Naive B cell (primary cell): ENCODE data around the gene ATP2B2. TPM values are rescaled to one million over a fixed set of nuclear protein-coding genes. Genes with fewer than 3 reads are reported as not detected.

ENCODE experiments used
- ATAC-seq, 2 donors: fragments of 150-1000 bp; cut with Tn5 transposase; 2 replicates each; pipeline ENCODE4 v1.10.0; 2021; ENCODE audit warnings: low read depth in 2 of 2, mild to moderate bottlenecking in 2 of 2, moderate library complexity in 2 of 2
- DNase-seq: peaks from one replicate; pipeline ENCODE4 v3.0.0; 2022
- H3K27ac Mint-ChIP-seq, 6 donors: one replicate each; pipeline ENCODE4 v1.8.0; 2020 to 2022; ENCODE audit warnings: mild to moderate bottlenecking in 6 of 6, mixed read lengths in 6 of 6, moderate library complexity in 5 of 6, inconsistent platforms in 2 of 6
- H3K27me3 Mint-ChIP-seq, 3 donors: one replicate each; pipeline ENCODE4 v1.8.0; 2021 to 2022; ENCODE audit warnings: mixed read lengths in 3 of 3, mild to moderate bottlenecking in 1 of 3
- H3K36me3 Mint-ChIP-seq, 2 donors: one replicate each; pipeline ENCODE4 v1.8.0; 2020 to 2022; ENCODE audit warnings: mixed read lengths in 2 of 2, inconsistent platforms in 1 of 2, mild to moderate bottlenecking in 1 of 2
- H3K4me1 Mint-ChIP-seq, 3 donors: one replicate each; pipeline ENCODE4 v1.8.0; 2020 to 2022; ENCODE audit warnings: mixed read lengths in 3 of 3, inconsistent platforms in 1 of 3, mild to moderate bottlenecking in 1 of 3, moderate library complexity in 1 of 3
- H3K4me3 Mint-ChIP-seq, 8 donors: one replicate each; pipeline ENCODE4 v1.8.0; 2020 to 2022; ENCODE audit warnings: mild to moderate bottlenecking in 8 of 8, mixed read lengths in 8 of 8, moderate library complexity in 8 of 8, inconsistent platforms in 2 of 8
- H3K9me3 Mint-ChIP-seq, 7 donors: one replicate each; pipeline ENCODE4 v1.8.0; 2020 to 2022; ENCODE audit warnings: mixed read lengths in 7 of 7, mild to moderate bottlenecking in 5 of 7, inconsistent platforms in 2 of 7, moderate library complexity in 1 of 7
- polyA plus RNA-seq, 6 donors: library from polyadenylated mRNA; unstranded; fragments of 300-500 nt; fragmentation: Illumina TruSeq; gene quantifications; one replicate each; pipeline ENCODE4 v1.2.3, GENCODE V29; 2021; ENCODE audit warnings: low read depth in 6 of 6

Gene ATP2B2
- polyA plus RNA-seq, 6 donors from 2014 or later, result 0.06 TPM; not detected in 5

DNA sequence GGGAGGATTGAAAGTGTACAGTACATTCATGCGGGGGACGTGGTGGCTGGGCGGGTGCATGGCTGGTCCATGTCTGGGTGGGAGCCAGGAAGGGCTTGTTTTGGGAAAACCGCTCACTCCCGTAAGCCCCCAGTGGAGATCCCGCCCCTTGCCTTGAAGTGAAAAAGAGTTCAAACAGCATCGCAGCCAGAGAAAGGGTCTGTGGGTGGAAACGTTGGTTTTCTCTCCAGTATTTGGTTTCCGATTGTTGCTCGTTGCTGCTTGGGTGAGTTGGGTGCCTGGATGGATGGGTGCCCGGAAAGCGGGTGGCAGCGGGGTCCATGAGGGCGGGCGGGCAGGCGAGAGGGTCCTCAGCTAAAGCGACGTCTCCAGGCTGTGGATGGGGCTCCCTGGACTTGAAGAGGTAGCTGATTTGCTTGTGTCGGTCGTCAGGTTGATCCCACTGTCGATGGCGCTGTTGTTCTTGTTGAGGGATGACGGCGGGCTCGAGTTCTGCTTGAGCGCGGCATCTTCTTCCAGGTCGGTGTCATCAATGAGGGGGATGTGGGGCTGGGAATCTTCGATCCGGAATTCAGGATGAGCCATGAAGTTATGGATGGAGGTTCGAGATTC lies 176.8 kb downstream of the ATP2B2 start:
- no peak for DNase-seq
- H3K9me3 Mint-ChIP-seq, result no peaks in the 10 kb centered on the region
- H3K27me3 Mint-ChIP-seq, result peaks cover 25 to 44% (median 39%) of the 10 kb centered on the region in 3 donors
- peak overlapping the region in 2 of 6 donors; percentile 15 to 59 for H3K27ac Mint-ChIP-seq
- no peak for ATAC-seq
- H3K4me1 Mint-ChIP-seq, result peaks cover 14 to 20% (median 17%) of the 10 kb centered on the region in 3 donors
- H3K4me3 Mint-ChIP-seq, result no peak overlapping the region
- no peaks in the 10 kb centered on the region for H3K36me3 Mint-ChIP-seq

DNA sequence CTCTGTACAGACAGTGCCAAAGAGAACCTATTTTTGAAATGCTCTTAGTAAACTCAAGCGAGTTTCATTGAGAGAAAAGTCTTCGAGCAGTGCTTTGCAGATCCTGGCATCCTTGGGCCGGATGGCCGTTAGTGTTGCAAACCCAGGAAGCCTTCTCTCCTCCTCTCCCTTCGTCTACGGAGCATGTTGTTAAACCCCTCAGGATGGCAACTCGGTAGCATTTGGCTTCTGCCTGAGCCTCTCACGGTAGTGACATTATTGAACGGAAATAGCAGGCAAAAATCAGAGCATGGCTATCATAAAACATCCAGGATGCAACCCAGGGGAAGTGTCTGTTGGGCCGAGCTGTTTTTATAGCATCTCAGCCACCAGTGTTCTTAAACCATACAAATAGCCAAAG lies 177.8 kb downstream of the ATP2B2 start:
- no peak overlapping the region for H3K4me3 Mint-ChIP-seq
- ATAC-seq (no peak), DNase-seq (no peak)
- H3K36me3 Mint-ChIP-seq, result no peaks in the 10 kb centered on the region
- H3K27me3 Mint-ChIP-seq, result peaks cover 25 to 44% (median 39%) of the 10 kb centered on the region in 3 donors
- H3K9me3 Mint-ChIP-seq, result no peaks in the 10 kb centered on the region
- H3K27ac Mint-ChIP-seq, result no peak overlapping the region
- peaks cover 4 to 13% (median 7%) of the 10 kb centered on the region in 3 donors for H3K4me1 Mint-ChIP-seq

DNA sequence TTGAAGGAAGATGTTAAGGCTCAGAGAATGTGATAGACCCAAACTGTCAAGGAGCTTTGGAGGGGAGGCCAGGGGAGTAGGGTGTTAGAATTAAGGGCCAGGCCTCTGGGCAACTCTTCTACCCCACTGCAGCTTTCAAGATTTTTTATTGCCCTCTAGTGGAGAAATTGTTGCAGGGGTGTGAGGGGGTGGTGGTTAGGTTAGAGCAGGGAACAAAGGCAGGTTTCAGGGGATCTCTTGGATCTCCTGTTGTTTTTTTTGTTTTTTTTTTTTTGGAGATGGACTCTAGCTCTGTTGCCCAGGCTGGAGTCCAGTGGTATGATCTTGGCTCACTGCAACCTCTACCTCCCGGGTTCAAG lies 183.1 kb downstream of the ATP2B2 start:
- peak overlapping the region; percentile 5 to 95 (median 70) for H3K4me3 Mint-ChIP-seq
- ATAC-seq (no peak), DNase-seq (peak; percentile 26)
- H3K27ac Mint-ChIP-seq, result peak overlapping the region in 4 of 6 donors; percentile 33 to 98 (median 75)
- no peaks in the 10 kb centered on the region for H3K9me3 Mint-ChIP-seq
- H3K4me1 Mint-ChIP-seq, result peaks cover 19 to 34% (median 22%) of the 10 kb centered on the region in 3 donors
- H3K27me3 Mint-ChIP-seq, result peaks cover 10 to 29% (median 17%) of the 10 kb centered on the region in 3 donors
- H3K36me3 Mint-ChIP-seq, result no peaks in the 10 kb centered on the region

DNA sequence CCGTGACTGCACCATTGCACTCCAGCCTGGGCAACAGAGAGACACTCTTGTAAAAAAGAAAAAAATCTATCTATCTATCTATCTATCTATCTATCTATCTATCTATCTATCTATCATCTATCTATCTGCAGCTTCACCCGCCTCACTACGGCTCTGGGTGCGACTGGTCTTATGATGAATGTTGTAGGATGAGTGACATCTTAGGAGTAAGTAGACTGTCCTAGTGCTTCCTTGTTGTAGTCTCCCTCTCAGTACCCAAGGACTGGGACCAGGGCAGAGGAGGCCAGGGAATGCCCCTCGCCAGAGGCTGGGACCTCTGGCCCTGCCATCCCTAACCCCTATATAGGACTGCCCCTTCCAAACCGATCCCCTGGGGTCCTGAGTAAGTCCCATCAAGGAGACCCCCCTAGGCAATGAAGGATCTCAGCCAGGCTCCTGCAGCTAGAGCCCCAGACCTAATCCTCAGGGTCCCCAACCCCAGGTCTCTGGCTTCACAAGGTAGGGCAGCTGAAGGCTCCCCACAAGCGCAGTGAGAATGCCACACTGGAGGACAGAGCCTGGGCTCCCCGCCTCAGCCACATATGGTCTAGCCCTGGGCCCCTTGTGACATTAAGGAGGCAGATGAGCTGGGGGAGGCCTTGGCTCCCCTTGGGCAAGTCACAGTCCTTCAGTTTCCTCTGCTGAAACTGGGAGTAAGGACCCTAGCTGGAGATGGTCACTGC lies 183.6 kb downstream of the ATP2B2 start:
- peaks cover 8 to 25% (median 15%) of the 10 kb centered on the region in 3 donors for H3K27me3 Mint-ChIP-seq
- no peak for DNase-seq
- H3K36me3 Mint-ChIP-seq, result no peaks in the 10 kb centered on the region
- peaks cover 19 to 34% (median 22%) of the 10 kb centered on the region in 3 donors for H3K4me1 Mint-ChIP-seq
- ATAC-seq, result no peak
- peak overlapping the region; percentile 85 to 96 (median 93) for H3K4me3 Mint-ChIP-seq
- H3K27ac Mint-ChIP-seq, result peak overlapping the region; percentile 88 to 99 (median 96)
- no peaks in the 10 kb centered on the region for H3K9me3 Mint-ChIP-seq

DNA sequence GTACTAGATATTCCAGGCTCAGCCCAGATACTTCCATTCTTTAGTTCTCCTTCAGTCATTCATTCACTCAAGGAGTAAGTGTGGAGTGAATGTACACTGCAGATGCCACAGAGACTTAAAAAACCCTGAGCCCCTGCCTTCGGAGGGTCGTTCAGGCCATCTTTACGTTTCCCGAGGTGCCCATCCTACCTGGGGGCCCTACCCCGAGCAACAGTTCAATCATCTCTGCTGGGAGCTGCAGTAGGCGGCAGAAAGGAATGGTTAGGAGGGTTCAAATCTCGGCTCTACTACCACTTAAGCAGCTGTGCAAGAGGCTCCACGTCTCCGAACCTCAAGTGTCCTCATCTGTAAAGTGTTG lies 185.1 kb downstream of the ATP2B2 start:
- H3K9me3 Mint-ChIP-seq, result no peaks in the 10 kb centered on the region
- ATAC-seq (no peak), DNase-seq (no peak)
- peak overlapping the region; percentile 24 to 99 (median 90) for H3K27ac Mint-ChIP-seq
- H3K4me3 Mint-ChIP-seq, result peak overlapping the region; percentile 85 to 96 (median 93)
- H3K36me3 Mint-ChIP-seq, result no peaks in the 10 kb centered on the region
- peaks cover 19 to 34% (median 22%) of the 10 kb centered on the region in 3 donors for H3K4me1 Mint-ChIP-seq
- H3K27me3 Mint-ChIP-seq, result peaks cover 2 to 11% (median 5%) of the 10 kb centered on the region in 3 donors

DNA sequence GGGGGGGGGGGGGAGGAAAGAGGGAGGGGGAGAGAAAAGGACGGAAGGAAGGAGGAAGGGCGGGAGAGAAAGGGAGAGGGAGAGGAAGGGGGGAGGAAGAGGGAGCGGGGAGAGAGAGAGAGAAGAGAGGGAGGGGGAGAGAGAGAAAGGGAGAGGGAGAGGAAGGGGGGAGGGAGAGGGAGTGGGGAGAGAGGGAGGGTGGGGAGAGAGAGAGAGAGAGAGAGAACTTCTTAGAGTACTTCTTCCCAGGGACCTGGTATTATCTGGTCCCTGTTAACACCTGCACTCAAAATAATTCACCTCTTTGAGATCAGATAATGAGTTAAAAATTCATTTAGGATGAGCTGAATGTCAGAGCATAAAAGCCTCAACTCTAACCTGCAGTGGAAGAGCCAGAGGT lies 185.6 kb downstream of the ATP2B2 start:
- Mint-ChIP-seq H3K36me3 (no peaks in the 10 kb centered on the region), H3K27ac (peak overlapping the region in 3 of 6 donors; percentile 73 to 92 (median 88)), H3K9me3 (no peaks in the 10 kb centered on the region), H3K27me3 (peaks cover 0 to 6% (median 0%) of the 10 kb centered on the region in 3 donors), H3K4me1 (peaks cover 19 to 34% (median 22%) of the 10 kb centered on the region in 3 donors), H3K4me3 (peak overlapping the region; percentile 85 to 96 (median 93))
- no peak for ATAC-seq
- DNase-seq, result no peak

DNA sequence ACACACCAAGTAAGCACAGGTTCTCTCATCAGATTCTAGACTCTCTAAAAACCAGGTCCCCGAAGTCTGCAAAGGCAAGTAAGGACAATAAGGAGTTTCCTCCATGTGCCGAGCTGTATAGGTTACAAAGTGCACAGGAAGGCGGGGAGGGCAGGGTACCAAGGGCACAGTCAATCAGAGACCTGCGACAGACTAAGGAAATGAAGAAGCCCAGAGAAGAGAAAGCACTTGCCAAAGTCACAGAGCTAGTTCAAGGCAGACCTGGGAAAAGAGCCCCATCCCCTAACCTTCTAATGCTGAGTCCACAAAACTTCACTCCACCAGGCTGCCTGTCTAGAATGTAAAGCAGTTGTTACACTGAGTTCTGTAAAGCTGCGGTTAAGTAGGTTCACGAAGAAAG lies 186.1 kb downstream of the ATP2B2 start:
- peaks cover 19 to 34% (median 22%) of the 10 kb centered on the region in 3 donors for H3K4me1 Mint-ChIP-seq
- H3K27me3 Mint-ChIP-seq, result peaks cover 0 to under 1% (median 0%) of the 10 kb centered on the region in 3 donors
- ATAC-seq (no peak), DNase-seq (no peak)
- peak overlapping the region; percentile 62 to 86 (median 82) for H3K4me3 Mint-ChIP-seq
- peak overlapping the region in 3 of 6 donors; percentile 3 to 88 (median 86) for H3K27ac Mint-ChIP-seq
- peaks cover 0 to 5% of the 10 kb centered on the region in 2 donors for H3K36me3 Mint-ChIP-seq
- no peaks in the 10 kb centered on the region for H3K9me3 Mint-ChIP-seq

DNA sequence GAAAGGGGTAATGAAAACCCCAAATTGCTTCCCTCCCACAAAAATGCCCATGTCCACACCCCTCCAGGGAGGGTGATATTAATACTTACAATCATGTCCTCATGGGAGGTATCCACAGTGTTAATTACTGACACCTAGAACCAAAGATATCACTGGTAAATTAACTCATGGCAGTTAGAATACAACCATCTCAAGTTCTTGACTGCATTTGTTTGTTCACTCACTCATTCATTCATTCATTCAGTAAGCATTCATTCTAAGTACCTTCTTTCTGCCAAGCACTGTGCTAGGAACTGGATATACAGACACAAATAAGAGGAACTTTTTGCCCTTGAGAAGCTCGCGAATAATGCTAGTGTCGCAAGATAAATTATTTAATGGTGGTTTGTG lies 187.4 kb downstream of the ATP2B2 start:
- Mint-ChIP-seq H3K27ac (no peak overlapping the region), H3K4me1 (peaks cover 19 to 34% (median 22%) of the 10 kb centered on the region in 3 donors), H3K27me3 (no peaks in the 10 kb centered on the region), H3K36me3 (peaks cover 3 to 16% of the 10 kb centered on the region in 2 donors), H3K4me3 (peak overlapping the region in 5 of 8 donors; percentile 15 to 85 (median 62)), H3K9me3 (no peaks in the 10 kb centered on the region)
- no peak for ATAC-seq
- no peak for DNase-seq

DNA sequence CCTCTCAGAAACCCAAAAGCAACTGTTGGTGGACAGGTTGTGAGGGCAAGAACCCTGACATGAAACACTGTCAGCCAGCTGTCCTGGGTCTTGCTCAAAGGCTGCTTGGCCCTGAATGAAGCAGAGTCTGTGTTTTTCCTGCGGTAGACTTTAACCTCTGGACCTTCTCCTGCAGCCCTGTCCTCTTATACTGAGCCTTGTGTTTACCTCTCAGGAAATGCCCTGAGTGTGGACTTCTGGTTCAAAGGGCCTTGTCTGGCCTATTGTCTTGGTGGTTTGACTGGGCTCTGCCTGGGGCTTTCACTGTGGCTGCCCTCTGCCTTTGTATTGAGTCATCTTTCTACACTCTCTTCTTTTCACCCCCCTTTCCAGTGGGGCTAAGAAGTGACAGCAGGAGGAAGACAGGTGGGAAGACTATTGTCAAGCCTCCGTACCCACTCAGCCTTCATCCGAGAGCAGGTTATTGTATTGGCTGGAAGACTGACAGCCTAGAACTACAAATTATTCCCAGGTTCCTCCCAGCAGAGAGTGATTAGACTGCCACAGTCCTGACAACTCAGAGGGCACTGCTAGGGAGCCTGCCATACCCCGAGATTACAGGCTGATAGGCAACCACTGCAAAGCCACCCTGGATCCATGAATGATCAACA lies 187.9 kb downstream of the ATP2B2 start:
- H3K4me1 Mint-ChIP-seq, result peaks cover 19 to 34% (median 22%) of the 10 kb centered on the region in 3 donors
- H3K9me3 Mint-ChIP-seq, result no peaks in the 10 kb centered on the region
- DNase-seq (no peak), ATAC-seq (no peak)
- H3K27me3 Mint-ChIP-seq, result no peaks in the 10 kb centered on the region
- peaks cover 3 to 18% of the 10 kb centered on the region in 2 donors for H3K36me3 Mint-ChIP-seq
- H3K4me3 Mint-ChIP-seq, result peak overlapping the region in 2 of 8 donors; percentile 53 to 63
- H3K27ac Mint-ChIP-seq, result no peak overlapping the region

DNA sequence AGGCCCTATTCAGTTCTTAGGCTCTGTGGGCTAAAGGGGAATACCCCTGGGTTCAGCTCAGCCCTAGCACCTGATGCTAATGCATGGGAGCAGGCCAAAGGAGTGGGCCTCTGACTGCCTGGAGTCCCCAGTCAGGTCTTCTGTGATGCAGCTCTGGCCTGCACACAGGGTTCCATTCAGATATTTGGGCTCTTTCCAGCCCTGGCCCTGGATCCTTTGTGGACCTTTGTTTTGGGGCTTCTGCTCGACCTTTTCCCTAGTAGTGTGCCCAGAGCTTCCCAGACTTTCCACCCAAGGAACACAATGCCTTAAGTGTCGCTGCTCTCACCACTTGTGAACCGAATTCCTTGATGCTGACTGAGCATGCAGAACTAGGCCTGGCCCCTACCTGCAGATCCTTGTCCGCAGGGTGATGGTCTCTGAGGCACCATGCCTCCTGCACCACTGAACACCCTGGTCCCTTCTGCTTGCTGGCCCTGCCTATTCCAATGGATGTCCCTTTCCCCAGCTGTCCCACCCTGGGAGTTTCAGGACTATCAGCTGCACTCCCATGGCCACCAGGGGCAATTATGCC lies 189.5 kb downstream of the ATP2B2 start:
- no peak for ATAC-seq
- H3K9me3 Mint-ChIP-seq, result no peaks in the 10 kb centered on the region
- H3K27me3 Mint-ChIP-seq, result no peaks in the 10 kb centered on the region
- DNase-seq, result no peak
- peaks cover 7 to 26% (median 16%) of the 10 kb centered on the region in 3 donors for H3K4me1 Mint-ChIP-seq
- no peak overlapping the region for H3K27ac Mint-ChIP-seq
- no peak overlapping the region for H3K4me3 Mint-ChIP-seq
- peaks cover 3 to 18% of the 10 kb centered on the region in 2 donors for H3K36me3 Mint-ChIP-seq

DNA sequence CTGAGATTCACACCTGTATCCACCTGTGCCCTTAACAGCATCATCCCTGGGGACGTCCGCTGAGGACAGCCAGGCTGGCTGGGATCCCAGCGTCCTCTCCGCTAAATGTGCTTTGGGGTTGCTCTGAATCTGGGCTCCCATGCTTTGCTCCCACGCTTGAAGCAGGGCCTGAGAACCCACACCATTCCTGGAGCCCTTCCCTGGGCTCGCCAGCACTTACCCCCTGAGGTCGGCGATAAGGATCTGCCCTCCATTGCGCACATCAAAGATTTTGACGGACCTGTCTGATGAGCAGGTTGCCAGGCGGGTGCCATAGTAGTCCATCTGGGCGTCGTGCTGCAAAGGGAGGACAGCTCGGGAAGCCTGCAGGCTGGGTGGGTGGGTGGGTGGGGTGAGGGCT lies 190.3 kb downstream of the ATP2B2 start:
- no peaks in the 10 kb centered on the region for H3K27me3 Mint-ChIP-seq
- H3K9me3 Mint-ChIP-seq, result no peaks in the 10 kb centered on the region
- peak overlapping the region in 1 of 8 donors; percentile 41 for H3K4me3 Mint-ChIP-seq
- H3K4me1 Mint-ChIP-seq, result peaks cover 7 to 21% (median 16%) of the 10 kb centered on the region in 3 donors
- peaks cover 3 to 18% of the 10 kb centered on the region in 2 donors for H3K36me3 Mint-ChIP-seq
- DNase-seq, result no peak
- no peak overlapping the region for H3K27ac Mint-ChIP-seq
- no peak for ATAC-seq

DNA sequence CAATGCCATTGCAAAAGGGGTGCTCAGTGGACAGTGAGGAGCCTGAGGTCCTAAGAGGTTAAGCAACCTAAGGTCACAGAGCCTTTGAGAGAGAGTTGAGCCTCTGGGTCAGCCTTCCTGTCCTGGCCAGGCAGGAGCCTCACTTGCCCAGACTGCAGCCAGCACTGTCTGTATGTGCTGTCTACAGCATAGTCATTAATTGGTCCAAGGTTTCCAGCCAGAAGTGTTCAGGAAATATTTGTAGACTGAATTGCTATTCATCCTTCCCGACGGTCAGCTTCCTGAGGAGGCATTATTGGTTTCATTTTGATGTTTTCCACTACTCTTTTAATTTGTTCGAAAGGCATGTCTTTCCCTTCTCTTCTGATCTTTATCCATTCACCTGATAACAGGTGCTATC lies 192.5 kb downstream of the ATP2B2 start:
- ATAC-seq, result no peak
- peak overlapping the region in 2 of 6 donors; percentile 42 to 52 for H3K27ac Mint-ChIP-seq
- H3K27me3 Mint-ChIP-seq, result no peaks in the 10 kb centered on the region
- no peak for DNase-seq
- peaks cover 16 to 28% of the 10 kb centered on the region in 2 donors for H3K36me3 Mint-ChIP-seq
- no peak overlapping the region for H3K4me3 Mint-ChIP-seq
- peaks cover 0 to 2% (median under 1%) of the 10 kb centered on the region in 3 donors for H3K4me1 Mint-ChIP-seq
- no peaks in the 10 kb centered on the region for H3K9me3 Mint-ChIP-seq

DNA sequence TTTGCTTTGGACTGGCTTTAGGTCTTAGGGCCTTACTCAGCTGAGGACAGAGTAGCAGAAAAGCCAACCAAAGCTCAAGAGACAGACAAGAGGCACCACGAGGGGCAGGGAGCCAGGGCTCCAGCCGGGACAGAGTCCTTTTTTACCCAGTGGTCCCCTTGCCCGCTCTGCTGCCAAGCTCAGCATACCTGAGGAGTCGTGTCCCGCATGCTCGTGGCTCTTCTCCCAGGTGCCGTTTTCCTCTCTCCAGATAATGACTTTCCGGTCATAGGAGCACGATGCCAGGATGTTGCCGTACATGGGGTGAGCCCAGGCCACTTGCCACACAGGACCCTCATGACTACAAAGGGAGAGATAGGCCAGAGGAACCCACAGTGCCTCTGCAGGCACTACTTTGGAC lies 193.0 kb downstream of the ATP2B2 start:
- DNase-seq, result no peak
- no peaks in the 10 kb centered on the region for H3K9me3 Mint-ChIP-seq
- ATAC-seq, result no peak
- no peaks in the 10 kb centered on the region for H3K4me1 Mint-ChIP-seq
- no peaks in the 10 kb centered on the region for H3K27me3 Mint-ChIP-seq
- H3K4me3 Mint-ChIP-seq, result no peak overlapping the region
- H3K27ac Mint-ChIP-seq, result peak overlapping the region in 3 of 6 donors; percentile 7 to 69 (median 42)
- H3K36me3 Mint-ChIP-seq, result peaks cover 16 to 28% of the 10 kb centered on the region in 2 donors
